Mesodermal cell (in vitro differentiated cells): ENCODE data around the gene NAB2.

Experiments
- H3K27ac ChIP-seq: 2 replicates; pipeline ENCODE4 v1.7.0; 2013; ENCODE audit warnings: mild to moderate bottlenecking, low read depth, low read length, moderate library complexity; ENCODE audit not compliant: severe bottlenecking
- H3K36me3 ChIP-seq: 2 replicates; pipeline ENCODE4 v1.7.1; 2013; ENCODE audit warnings: mild to moderate bottlenecking, low read length, moderate library complexity; ENCODE audit not compliant: control insufficient read depth, insufficient read depth
- H3K4me1 ChIP-seq: one replicate; pipeline ENCODE4 v1.7.1; 2013; ENCODE audit warnings: mild to moderate bottlenecking, low read length; ENCODE audit not compliant: insufficient read depth, control insufficient read depth, poor library complexity, severe bottlenecking
- H3K4me3 ChIP-seq: 2 replicates; pipeline ENCODE4 v1.7.0; 2013; ENCODE audit warnings: low read length, control low read depth, mild to moderate bottlenecking; ENCODE audit not compliant: insufficient read depth, poor library complexity, severe bottlenecking; ENCODE audit errors: extremely low read depth
- H3K9me3 ChIP-seq: 2 replicates; pipeline ENCODE4 v1.7.1; 2013; ENCODE audit warnings: mild to moderate bottlenecking, low read length, moderate library complexity; ENCODE audit not compliant: control insufficient read depth
- WGBS, 2 experiments: methylation state at CpG; one replicate each; pipeline ENCODE4 v1.1.5; 2013; ENCODE audit warnings: missing lambda C conversion rate in 2 of 2; ENCODE audit not compliant: insufficient coverage in 2 of 2; 5-methylcytosine and 5-hydroxymethylcytosine counted together

The NAB2 gene

GRCh38 chr12:57094208-57095160 lies 5.6 kb downstream of the NAB2 start:
- Histone ChIP-seq H3K4me1 (peaks cover 44% of the 10 kb centered on the region), H3K27ac (peak overlapping the region; percentile 84), H3K36me3 (peaks cover 75% of the 10 kb centered on the region), H3K9me3 (no peaks in the 10 kb centered on the region), H3K4me3 (no peak overlapping the region)
- WGBS, 2 experiments: 69 to 79% methylated on average over 5 to 8 of the region's 15 CpGs

GRCh38 chr12:57095440-57095839 lies 6.5 kb downstream of the NAB2 start:
- Histone ChIP-seq H3K36me3 (peaks cover 78% of the 10 kb centered on the region), H3K27ac (peak overlapping the region; percentile 23), H3K4me1 (peaks cover 44% of the 10 kb centered on the region), H3K9me3 (no peaks in the 10 kb centered on the region), H3K4me3 (no peak overlapping the region)
- WGBS, 2 experiments: 93 to 100% methylated on average over 3 of the region's 3 CpGs

- no peak overlapping the region for H3K4me3 ChIP-seq
- WGBS, 2 experiments: 97 to 100% methylated on average over 1 to 5 of the region's 6 CpGs
- peaks cover 76% of the 10 kb centered on the region for H3K36me3 ChIP-seq
- no peaks in the 10 kb centered on the region for H3K9me3 ChIP-seq
- H3K4me1 ChIP-seq: peaks cover 41% of the 10 kb centered on the region
- H3K27ac ChIP-seq: no peak overlapping the region
Observed at GRCh38 chr12:57096099-57096572, 7.2 kb downstream of the NAB2 start.

- WGBS, 2 experiments: 96 to 100% methylated on average over 5 to 7 of the region's 8 CpGs
- H3K36me3 ChIP-seq: peaks cover 68% of the 10 kb centered on the region
- peaks cover 34% of the 10 kb centered on the region for H3K4me1 ChIP-seq
- H3K27ac ChIP-seq: peak overlapping the region; percentile 23
- H3K4me3 ChIP-seq: no peak overlapping the region
- no peaks in the 10 kb centered on the region for H3K9me3 ChIP-seq
Observed at GRCh38 chr12:57096748-57097553, 8.0 kb downstream of the NAB2 start.

GRCh38 chr12:57097554-57097835 lies 8.6 kb downstream of the NAB2 start:
- 92 to 94% methylated on average over 8 of the region's 8 CpGs for WGBS, 2 experiments
- H3K4me3 ChIP-seq: no peak overlapping the region
- peaks cover 34% of the 10 kb centered on the region for H3K4me1 ChIP-seq
- no peaks in the 10 kb centered on the region for H3K9me3 ChIP-seq
- H3K36me3 ChIP-seq: peaks cover 63% of the 10 kb centered on the region
- H3K27ac ChIP-seq: peak overlapping the region; percentile 23

- H3K27ac ChIP-seq: no peak overlapping the region
- WGBS, 2 experiments: no CpG with 5 or more reads among the region's 1 CpG
Observed at GRCh38 chr12:57098546-57098945, 9.6 kb downstream of the NAB2 start.

GRCh38 chr12:57099047-57099714 lies 10.3 kb downstream of the NAB2 start:
- no peaks in the 10 kb centered on the region for H3K9me3 ChIP-seq
- 95 to 97% methylated on average over 7 of the region's 11 CpGs for WGBS, 2 experiments
- no peak overlapping the region for H3K4me3 ChIP-seq
- no peak overlapping the region for H3K27ac ChIP-seq
- H3K36me3 ChIP-seq: peaks cover 58% of the 10 kb centered on the region
- peaks cover 22% of the 10 kb centered on the region for H3K4me1 ChIP-seq

More at GRCh38 chr12:57098546-57098945, 9.6 kb downstream of the NAB2 start:
- Histone ChIP-seq H3K9me3 (no peaks in the 10 kb centered on the region), H3K4me3 (no peak overlapping the region), H3K36me3 (peaks cover 53% of the 10 kb centered on the region), H3K4me1 (peaks cover 29% of the 10 kb centered on the region)

GRCh38 chr12:57099766-57100165 lies 10.9 kb downstream of the NAB2 start:
- Histone ChIP-seq H3K9me3 (no peaks in the 10 kb centered on the region), H3K36me3 (peaks cover 58% of the 10 kb centered on the region), H3K4me3 (no peak overlapping the region), H3K4me1 (peaks cover 16% of the 10 kb centered on the region), H3K27ac (no peak overlapping the region)
- WGBS, 2 experiments: 95 to 99% methylated on average over 9 to 12 of the region's 12 CpGs

- WGBS, 2 experiments: 95 to 98% methylated on average over 6 to 10 of the region's 15 CpGs
- Histone ChIP-seq H3K27ac (peak overlapping the region; percentile 81), H3K36me3 (peaks cover 60% of the 10 kb centered on the region), H3K4me1 (peaks cover 7% of the 10 kb centered on the region), H3K4me3 (no peak overlapping the region), H3K9me3 (no peaks in the 10 kb centered on the region)
Observed at GRCh38 chr12:57101892-57102695, 13.2 kb downstream of the NAB2 start.

GRCh38 chr12:57103856-57104255 lies 14.9 kb downstream of the NAB2 start:
- no peaks in the 10 kb centered on the region for H3K9me3 ChIP-seq
- no peak overlapping the region for H3K4me3 ChIP-seq
- peaks cover 56% of the 10 kb centered on the region for H3K36me3 ChIP-seq
- WGBS, 2 experiments: 96 to 98% methylated on average over 7 of the region's 7 CpGs
- no peak overlapping the region for H3K27ac ChIP-seq
- peaks cover 7% of the 10 kb centered on the region for H3K4me1 ChIP-seq
